HG03520 (cell line): ENCODE measurements around the gene TCOF1.

ENCODE experiments used
- ATAC-seq: cut with Tn5 transposase; IDR thresholded peaks from one replicate; pipeline ENCODE4 v1.9.1; 2021; ENCODE audit warnings: mild to moderate bottlenecking, moderate library complexity; ENCODE audit not compliant: unreplicated experiment

The TCOF1 gene

DNA sequence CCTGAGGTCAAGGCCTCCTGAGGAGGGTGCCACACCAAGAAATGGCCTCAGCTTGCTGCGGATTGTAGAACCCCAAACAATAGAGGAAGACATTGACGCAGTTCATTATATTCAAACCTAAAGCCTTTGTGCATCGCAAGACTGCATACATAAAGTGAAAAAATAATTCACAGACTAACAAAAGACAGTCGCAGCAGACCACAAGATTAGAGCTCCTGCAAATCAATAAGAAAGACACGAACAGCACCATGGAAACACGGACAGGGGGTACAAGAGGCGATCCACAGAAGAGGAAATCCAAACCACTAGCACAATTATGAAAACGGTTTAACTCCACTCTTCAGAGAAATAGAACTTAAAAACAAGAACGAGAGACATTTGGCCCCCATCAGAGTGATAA, 10.0 kb upstream of the TCOF1 start:
- no peak for ATAC-seq

DNA sequence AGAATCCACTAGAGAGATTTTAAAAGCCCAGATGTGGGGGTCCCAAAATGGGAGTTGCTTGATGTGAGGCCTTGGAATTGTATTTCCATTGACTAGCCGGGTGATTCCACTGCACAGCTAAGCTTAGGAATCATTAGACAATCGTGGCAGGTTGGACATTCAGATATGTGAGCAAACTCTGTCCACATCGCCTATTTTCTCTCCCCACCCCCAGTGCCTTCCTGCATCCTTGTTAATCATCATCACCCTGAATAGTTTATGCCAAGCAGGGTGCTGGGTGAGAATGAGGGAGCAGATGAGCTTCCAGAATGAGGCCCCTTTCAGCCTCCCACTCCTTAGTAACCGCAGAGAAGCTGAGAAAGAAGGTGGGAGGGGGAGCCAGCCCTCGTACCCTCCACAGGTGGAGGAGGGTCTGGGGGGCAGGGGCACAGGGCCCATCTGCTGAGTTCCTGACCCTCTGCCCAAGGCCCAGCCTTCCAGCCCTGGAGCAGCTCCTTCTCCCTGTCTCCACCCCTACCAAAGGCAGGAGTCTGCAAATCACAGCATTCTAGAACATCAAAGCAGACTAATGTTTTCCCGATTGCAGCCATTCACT, 7.7 kb upstream of the TCOF1 start:
- ATAC-seq: no peak

DNA sequence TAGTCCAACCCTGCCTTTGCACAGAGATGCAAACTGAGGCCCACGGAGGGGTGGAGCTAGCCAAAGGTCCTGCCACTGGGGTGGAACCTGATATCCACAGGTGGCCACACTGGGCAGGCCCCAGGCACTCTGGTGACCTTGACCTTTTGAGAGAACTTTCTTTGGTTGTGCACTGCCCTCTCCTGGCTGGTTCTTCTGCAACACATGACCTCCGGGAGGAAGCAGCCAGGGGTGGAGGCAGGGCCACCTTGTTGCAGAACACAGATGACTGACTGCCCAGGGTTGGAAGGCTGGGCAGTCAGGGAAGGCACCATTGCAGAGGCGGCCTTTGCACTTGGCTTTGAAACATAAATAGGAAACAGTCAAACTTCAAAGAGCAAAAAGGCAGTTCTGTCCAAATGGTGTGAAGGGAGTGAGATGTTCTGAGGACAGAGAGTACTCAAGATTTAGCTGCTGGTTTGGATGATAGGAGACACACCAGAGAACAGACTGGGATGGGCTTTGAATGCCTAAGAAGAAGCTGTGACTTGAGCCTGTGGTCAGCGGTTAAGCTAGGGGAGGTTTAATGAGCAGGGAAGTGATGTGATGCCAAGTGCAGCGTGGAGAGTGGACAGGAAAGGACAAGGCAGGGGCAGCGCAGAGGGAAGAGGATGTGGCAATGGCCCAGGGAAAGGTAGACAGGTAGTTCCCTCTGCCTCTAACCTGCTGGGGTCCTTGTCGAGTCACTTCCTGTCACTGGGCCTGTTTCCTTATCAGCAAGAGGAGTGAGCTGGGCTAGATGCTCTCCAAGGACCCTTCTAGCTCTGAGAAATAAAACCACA, 6.8 kb upstream of the TCOF1 start:
- peak; percentile 87 for ATAC-seq

DNA sequence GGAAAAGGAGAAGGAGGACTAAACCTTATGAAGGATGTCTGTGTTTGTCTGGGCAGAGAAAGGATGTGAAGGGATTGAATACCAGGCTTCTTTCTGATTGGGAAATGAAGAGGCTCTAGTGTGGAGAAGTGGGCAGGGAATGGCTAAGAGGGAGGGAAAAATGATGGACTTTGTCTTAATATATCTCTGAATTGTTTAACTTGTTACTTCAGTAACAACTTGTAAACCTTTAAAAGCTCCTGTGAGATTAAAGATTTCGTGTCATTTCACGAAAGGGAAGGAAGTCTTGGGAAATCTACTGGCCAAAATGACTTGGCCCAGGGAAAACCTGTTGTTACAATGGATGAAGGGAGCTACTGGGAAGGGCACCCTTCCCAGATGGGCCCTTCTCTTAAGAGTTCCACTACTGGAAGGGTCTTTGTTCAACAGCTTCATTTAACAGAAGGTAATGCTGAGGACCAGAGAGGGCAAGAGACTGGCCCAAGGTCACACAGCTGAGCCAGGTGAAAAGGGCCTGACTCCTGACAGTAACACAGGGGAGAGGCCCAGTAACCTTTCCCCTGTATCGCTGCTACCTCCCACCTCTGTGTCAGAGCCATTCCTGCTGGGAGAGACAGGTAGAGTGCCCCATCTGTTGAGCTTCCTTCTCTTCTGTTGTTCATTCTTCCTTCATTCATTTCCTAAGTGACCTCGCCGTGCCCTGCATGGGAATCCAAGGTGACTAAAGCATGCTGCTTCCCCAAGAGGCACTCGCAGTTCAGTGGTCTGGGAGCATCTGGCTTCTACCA, 5.1 kb upstream of the TCOF1 start:
- no peak for ATAC-seq

DNA sequence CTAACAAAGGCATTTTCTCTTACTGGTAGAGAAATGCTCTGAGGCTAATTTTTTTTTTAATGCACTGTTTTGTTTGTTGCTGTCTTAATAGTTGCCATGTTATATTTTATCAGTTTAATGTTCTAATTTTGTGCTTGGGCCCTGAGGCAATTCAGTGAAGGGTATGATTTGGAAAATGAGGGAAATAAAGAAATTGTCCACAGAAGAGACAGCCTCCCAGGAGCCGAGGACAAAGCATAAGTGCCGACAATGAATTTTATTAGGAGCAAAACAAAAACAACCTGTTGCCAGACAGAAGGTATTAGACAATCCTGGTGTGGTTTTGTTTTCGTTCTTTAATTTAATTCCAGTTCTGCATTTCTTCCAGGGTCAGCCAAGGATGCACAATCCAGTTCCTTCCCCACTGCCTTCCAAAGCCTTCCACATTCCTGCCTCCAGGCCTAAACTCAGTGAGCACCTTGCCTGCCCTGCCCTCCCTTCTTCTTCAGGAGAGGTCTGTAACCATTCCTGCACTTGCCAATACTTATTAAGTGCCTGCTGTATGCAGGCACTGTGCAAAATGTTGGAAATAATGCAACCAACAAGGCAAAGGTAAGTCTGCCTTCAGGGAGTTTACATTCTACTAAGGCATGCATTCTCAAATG, 4.3 kb upstream of the TCOF1 start:
- no peak for ATAC-seq

DNA sequence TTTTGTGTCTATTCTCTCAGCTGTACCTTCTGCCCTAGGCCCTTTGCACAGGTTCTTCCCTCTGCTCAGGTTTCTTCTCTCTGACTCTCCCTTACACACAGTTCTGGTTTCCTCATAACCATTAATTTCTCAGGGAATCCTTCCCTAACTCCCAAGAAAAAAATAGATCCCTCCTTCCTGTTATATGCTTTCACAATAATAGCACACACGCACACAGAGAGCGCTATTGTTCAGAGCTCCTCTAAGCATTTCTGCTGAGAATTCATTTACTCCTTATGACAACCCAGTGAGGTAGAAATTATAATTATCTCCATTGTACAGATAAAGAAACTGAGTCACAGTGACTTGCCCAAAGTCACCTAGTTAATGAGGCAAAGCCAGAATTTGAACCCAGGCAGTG, 1.7 kb upstream of the TCOF1 start:
- no peak for ATAC-seq

DNA sequence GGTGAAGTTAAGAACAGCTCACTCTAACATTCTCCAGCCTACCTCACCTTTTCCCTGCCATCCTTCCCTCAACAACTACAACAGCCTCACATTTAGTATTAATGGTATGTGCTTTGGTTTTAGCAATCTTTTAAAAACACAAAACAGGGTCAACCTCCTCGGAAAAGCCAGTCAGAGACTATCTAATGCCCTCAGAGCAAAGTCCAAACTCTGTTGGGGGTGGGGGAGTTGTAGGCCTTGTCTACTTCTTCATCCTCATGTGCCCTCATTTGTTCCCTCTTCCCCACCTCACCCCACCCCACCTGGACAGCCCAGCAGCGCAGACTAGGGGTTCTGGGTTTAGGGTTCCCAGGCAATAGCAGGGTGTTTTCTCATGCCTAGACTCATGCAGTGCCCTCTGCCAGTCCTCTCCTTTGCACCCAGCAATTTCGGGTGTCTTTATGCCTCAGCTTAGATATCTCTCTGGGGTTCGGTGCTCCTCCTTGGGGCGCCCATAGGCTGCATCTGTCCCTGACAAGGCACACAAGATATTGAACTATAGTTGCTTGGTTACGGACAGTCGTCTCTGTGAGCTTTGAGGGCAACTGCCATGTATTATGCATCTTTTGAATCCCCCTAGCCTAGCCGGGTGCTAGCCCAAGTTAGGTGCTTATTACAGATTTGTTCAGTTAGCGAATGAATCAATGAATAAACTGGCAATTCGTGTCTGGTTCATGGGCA, 762 bp upstream of the TCOF1 start:
- ATAC-seq: no peak

DNA sequence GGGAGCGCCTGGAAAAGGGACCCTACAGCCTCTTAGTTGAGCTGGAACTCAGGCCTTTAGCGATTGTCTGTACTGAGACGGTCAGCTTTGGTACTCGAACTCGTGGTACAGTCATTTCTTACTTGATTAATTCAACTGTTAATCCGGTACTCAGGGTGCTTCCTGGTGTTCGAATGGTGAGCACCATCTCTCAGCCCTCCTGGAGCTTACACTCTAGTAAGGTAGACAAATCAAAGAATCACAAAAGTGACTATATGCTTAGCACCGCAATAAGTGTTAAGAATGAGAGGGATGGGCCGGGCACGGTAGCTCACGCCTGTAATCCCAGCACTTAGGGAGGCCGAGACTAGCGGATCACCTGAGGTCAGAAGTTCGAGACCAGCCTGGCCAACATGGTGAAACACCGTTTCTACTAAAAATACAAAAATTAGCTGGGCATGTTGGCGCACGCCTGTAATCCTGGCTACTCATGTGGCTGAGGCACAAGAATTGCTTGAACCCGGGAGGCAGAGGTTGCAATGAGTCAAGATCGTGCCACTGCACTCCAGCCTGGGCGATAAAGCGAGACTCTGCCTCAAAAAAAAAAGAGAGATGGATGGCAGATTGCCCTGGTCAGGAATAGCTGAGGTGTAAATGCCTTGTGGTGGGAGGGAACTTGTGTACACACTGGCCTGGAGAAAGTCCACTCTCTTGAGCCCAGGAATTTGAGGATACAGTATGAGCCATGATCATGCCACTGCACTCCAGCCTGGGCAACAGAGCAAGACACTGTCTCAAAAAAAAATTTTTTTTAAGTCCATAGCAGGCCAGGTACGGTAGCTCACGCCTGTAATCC, 981 bp downstream of the TCOF1 start:
- peak; percentile 1 for ATAC-seq

DNA sequence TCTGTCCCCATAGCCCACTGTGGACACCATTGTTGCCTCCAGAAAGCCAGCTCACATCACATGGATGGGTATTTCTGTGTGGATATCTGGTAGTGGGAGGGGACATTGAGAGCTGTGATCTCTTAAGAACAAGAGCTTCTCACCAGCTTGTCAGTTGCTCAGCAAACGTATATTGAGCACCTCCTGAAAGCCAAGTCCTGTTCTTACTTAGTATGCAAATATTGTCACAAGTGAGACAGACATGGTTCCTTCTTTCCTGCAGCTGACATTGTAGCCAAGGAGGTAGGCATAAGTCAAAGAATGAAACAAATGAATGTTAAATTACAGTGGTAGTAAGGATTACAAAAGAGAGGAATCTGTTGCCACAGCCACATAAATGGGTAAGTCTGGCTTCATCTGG, 3.8 kb downstream of the TCOF1 start:
- ATAC-seq: no peak

DNA sequence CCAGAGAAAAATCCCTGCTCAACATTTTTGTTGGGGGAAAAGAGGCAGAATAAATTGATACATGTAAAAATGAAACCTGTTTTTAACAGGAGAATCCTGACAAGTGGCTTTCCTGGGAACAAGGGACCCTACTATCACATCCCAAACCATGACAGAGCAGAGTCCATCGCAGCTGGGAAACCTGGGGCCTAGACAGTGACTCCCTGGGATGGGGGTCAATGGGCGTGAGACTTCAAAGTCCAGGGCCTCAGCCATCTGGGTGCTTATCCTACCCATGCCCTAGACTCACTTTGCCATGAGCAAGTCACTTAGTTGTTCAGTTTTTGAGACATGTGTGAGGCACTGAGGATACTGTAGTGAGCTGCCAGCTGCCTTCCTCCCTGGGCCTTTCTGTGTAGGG, 5.7 kb downstream of the TCOF1 start:
- no peak for ATAC-seq

DNA sequence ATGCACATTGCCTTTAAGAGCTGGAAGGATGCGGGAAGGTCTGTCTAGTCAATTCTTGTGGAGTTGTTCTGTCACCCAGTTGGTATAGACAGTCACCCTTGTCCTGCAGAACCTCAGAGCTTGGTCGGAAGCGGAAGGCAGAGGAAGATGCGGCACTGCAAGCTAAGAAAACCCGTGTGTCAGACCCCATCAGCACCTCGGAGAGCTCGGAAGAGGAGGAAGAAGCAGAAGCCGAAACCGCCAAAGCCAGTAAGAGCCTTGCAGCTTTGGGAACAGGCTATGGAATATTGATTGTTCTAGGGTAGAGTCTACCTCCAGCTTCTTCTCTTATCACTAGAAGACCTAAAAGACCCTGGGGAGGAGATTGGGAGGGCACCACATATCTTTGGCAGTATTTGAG, 6.5 kb downstream of the TCOF1 start:
- no peak for ATAC-seq

DNA sequence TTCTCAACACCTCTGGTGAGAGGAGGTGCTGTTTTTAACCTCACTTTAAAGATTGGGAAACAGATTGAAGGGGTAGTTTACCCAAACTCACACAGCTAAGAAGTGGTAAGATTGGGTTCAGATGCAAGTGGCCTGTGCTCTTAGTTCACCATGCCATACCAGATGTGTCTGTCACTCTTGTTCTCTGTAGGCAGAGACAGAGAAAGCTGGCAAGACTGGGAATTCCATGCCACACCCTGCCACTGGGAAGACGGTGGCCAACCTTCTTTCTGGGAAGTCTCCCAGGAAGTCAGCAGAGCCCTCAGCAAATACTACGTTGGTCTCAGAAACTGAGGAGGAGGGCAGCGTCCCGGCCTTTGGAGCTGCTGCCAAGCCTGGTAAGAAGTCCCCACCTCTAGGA, 11.0 kb downstream of the TCOF1 start:
- ATAC-seq: no peak

DNA sequence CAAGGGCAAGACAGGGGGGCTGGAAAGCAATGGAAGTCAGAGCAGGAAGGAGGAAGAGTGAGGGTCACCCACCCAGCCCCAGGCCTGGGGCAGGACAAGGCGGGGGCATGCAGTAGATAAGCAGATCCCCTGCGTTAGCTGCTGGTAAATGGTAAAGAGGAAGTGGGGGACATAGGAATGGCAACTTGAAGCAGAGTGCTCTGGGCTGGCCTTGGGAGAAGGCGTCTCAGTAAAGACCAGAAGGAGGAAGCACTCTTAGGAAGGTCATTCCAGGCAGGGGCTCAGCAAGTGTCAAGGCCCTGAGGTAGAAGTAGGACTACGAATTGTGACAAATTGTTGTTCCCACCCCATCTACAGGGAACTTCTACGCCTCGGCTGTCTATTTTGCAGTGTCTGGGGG, 15.1 kb downstream of the TCOF1 start:
- ATAC-seq: no peak

DNA sequence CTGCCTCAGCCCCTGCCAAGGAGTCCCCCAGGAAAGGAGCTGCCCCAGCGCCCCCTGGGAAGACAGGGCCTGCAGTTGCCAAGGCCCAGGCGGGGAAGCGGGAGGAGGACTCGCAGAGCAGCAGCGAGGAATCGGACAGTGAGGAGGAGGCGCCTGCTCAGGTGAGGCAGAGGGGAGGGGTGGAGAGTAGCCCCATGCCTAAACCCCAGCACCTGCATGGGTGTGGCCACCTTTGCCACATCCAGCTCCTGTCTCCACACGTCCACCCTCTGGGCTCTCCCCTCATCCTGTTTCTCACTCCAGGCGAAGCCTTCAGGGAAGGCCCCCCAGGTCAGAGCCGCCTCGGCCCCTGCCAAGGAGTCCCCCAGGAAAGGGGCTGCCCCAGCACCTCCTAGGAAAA, 17.2 kb downstream of the TCOF1 start:
- ATAC-seq: no peak

DNA sequence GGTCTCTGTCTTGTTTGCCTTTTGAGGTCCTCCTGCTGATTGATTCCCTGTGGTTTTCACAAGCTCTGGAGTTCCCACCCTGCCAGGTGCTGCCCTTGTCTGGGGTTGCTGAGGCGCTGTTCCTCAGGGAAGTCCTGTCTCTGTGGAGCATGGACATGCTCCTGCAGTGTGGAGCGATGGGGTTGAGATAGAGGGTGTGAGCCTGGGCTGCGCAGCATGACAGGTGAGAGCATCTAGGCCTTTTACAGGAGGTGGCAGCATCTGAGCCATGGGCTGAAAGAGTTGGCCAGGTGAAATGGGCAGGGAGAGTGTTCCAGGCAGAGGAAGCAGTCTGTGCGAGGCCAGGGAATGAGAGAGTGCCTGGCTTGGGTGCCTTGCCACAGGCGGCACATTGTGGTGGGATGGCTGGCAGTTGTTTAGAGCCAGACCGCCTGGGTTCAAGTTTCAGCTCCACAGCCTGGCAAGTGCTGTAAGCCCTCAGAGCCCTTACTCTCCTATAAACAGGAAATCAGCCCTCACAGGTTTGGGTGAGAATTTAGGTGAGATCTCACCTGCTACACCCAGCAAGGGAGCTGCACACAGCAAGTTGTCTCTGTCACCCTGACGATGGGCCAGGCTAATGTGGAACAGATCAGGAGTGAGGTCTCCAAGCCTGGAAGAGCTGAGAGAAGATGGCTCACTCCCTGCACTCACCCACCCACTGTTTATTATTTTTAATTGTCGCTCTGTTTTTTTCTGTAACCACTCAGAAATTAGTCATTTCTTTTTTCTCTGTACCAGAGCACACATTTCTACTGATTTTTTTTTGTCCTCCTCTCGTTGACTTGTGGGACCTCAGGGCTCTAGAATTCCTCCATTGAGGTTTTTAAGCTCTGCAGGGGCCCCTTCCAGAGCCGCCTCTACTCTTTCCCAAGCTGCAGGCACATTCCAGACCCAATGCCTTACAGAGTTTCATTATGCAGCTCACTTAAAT, 19.6 kb downstream of the TCOF1 start:
- ATAC-seq: no peak

DNA sequence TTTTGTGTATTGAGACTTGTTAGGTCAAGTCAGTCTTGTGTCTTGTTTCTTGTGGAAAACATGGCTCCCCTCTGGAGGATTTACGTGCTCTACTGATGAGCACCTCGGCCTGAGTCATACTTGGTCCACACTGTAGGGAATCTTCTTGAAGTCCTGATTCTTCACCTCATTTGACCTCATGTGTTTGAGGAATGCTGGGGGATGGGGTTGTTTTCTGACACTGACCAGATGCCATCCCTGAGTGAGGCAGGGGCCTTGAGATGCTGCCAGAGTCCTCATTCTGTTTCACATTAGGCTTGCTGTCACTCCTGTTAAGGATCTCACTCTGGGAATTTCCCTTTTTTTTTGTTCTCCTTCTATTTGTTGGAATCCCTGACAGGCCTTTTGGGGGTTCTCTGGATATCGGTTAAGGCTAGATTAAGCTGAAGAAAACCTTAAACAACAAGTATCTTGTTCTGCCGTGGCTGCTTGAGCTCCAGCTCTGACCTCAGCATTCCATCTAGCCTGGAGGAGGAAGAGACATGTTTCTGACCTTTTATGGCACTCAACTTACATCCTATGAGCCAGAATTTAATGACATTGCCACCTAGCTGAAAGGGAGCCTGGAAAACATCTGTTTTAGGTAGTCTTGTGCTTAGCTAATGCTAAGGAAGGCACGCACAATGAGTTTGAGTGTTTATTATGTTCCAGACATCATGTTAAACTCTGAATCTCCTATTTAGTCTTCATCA, 20.6 kb downstream of the TCOF1 start:
- no peak for ATAC-seq

DNA sequence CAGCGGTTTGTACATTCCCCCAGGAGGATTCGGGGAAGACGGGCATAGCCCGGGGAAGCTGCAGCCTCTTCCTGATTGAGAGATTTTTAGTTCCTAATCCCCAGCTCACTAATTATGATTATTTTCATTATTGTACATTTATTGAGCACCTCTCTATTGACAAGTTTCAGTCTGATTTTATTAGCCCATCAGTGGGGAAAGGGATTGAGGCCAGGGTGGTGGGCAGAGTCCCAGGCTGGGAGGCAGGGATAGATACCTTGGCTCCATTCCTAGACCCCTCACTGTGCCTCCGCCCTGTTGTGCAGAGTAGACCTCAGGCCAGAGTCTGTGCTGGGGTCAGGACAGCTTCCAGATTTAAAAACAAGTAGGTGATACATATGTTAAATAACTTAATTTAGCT, 27.2 kb downstream of the TCOF1 start:
- ATAC-seq: no peak
